GM12878 (cell line): ENCODE data around the gene RCAN1. TPM values are rescaled to one million over a fixed set of nuclear protein-coding genes. Genes with fewer than 3 reads are reported as not detected.

ENCODE experiments used
- ATAC-seq: fragments of 200-7000 bp; cut with Tn5 transposase; 3 replicates; pipeline ENCODE4 v1.9.1; 2020; ENCODE audit warnings: mild to moderate bottlenecking, moderate library complexity
- BruUV-seq: library from RNA; stranded (reverse); fragments of 400-500 nt; replicated peaks from 2 replicates; lab custom pipeline; 2021; lab: Mats Ljungman, UMichigan
- CTCF ChIA-PET: fragments of 300-600 bp; sonication (Branson Sonifier 250); formaldehyde crosslinking; extraction: SDS; loops from one replicate; lab custom pipeline; 2021; ENCODE audit warnings: inconsistent platforms; lab: Yijun Ruan, JAX
- POLR2A ChIA-PET: fragments of 350-600 bp; formaldehyde crosslinking; extraction: SDS; loops from one replicate; lab custom pipeline; 2021; ENCODE audit warnings: inconsistent platforms; lab: Charles Lee
- RAD21 ChIA-PET: fragments of 300-600 bp; sonication (Branson Sonifier 250); formaldehyde crosslinking; loops from one replicate; lab custom pipeline; 2023; ENCODE audit warnings: antibody characterized with exemption; ENCODE audit not compliant: unreplicated experiment; lab: Charles Lee
- SMC1A ChIA-PET: fragments of 300-600 bp; sonication (Branson Sonifier 250); formaldehyde crosslinking; loops from one replicate; lab custom pipeline; 2023; ENCODE audit not compliant: unreplicated experiment, uncharacterized antibody; lab: Charles Lee
- DNase-seq: peaks from one replicate; pipeline ENCODE4 v3.0.0-alpha.2; 2011; ENCODE audit warnings: low read depth, low spot score
- FAIRE-seq: peaks from 3 replicates; lab custom pipeline; 2011; peaks lifted over from hg19 to GRCh38; lab: Jason Lieb, UNC
- H2AFZ ChIP-seq: 2 replicates; pipeline ENCODE4 v1.6.0; 2011; ENCODE audit warnings: low read depth, low read length, control low read depth; ENCODE audit not compliant: control insufficient read depth
- H3K27ac ChIP-seq: 2 replicates; pipeline ENCODE4 v1.5.1; 2011; ENCODE audit warnings: control low read depth; ENCODE audit not compliant: control insufficient read depth, insufficient read depth
- H3K27me3 ChIP-seq, 2 experiments: replicated peaks in 1 of 2; 2 replicates each; pipeline versions ENCODE4 v1.6.0 to v1.6.1; 2011; ENCODE audit warnings: low read length in 1 of 2; ENCODE audit not compliant: control insufficient read depth in 2 of 2, insufficient read depth in 2 of 2
- H3K36me3 ChIP-seq, 2 experiments: 2 replicates each; pipeline ENCODE4 v1.5.1; 2011; ENCODE audit warnings: low read length in 1 of 2; ENCODE audit not compliant: control insufficient read depth in 2 of 2, insufficient read depth in 2 of 2
- H3K4me1 ChIP-seq: 2 replicates; pipeline ENCODE4 v1.6.1; 2011; ENCODE audit warnings: mild to moderate bottlenecking, low read length, moderate library complexity, mixed read lengths; ENCODE audit not compliant: control insufficient read depth, insufficient read depth
- H3K4me2 ChIP-seq: 2 replicates; pipeline ENCODE4 v1.6.0; 2011; ENCODE audit warnings: control low read depth; ENCODE audit not compliant: control insufficient read depth, insufficient read depth
- H3K4me3 ChIP-seq: fragments of 200-600 bp; sonication (generic); 2 replicates; pipeline ENCODE4 v1.5.1; 2016
- H3K79me2 ChIP-seq: 2 replicates; pipeline ENCODE4 v1.6.0; 2011; ENCODE audit warnings: low read length; ENCODE audit not compliant: control insufficient read depth, insufficient read depth
- H3K9ac ChIP-seq: 2 replicates; pipeline ENCODE4 v1.8.0; 2011; ENCODE audit warnings: low read length, control low read depth, mixed read lengths; ENCODE audit not compliant: control insufficient read depth, insufficient read depth
- H3K9me3 ChIP-seq: replicated peaks from 3 replicates; pipeline ENCODE4 v1.5.1; 2011; ENCODE audit warnings: mild to moderate bottlenecking, low read length; ENCODE audit not compliant: control insufficient read depth, insufficient read depth
- H4K20me1 ChIP-seq: 2 replicates; pipeline ENCODE4 v1.6.0; 2011; ENCODE audit not compliant: control insufficient read depth, insufficient read depth
- GABPA ChIP-seq: IDR thresholded peaks from 2 replicates; pipeline ENCODE4 v1.6.1; 2014; ENCODE audit warnings: antibody characterized with exemption, low read depth, mild to moderate bottlenecking, inconsistent platforms
- HDAC6 ChIP-seq: fragments of 200-600 bp; sonication (generic); IDR thresholded peaks from one replicate; pipeline ENCODE4 v1.8.0; 2017; ENCODE audit warnings: antibody characterized with exemption; ENCODE audit not compliant: unreplicated experiment
- MTA2 ChIP-seq: fragments of 450-650 bp; IDR thresholded peaks from 2 replicates; pipeline ENCODE4 v1.6.1; 2016; ENCODE audit warnings: low read depth, mild to moderate bottlenecking, moderate library complexity
- NFXL1 ChIP-seq: fragments of 450-650 bp; IDR thresholded peaks from 2 replicates; pipeline ENCODE4 v1.6.1; 2017; ENCODE audit warnings: antibody characterized with exemption, mild to moderate bottlenecking, borderline replicate concordance
- NR2C1 ChIP-seq: fragments of 450-650 bp; IDR thresholded peaks from 2 replicates; pipeline ENCODE4 v1.6.1; 2017; ENCODE audit warnings: antibody characterized with exemption, mild to moderate bottlenecking, moderate library complexity
- NR2C2 ChIP-seq: IDR thresholded peaks from 2 replicates; pipeline ENCODE4 v1.6.1; 2011; ENCODE audit warnings: borderline replicate concordance, low read depth; ENCODE audit not compliant: control insufficient read depth, insufficient read length
- NR2F1 ChIP-seq: fragments of 450-650 bp; conservative IDR thresholded peaks from 2 replicates; pipeline ENCODE4 v1.6.1; 2017; ENCODE audit warnings: mild to moderate bottlenecking
- PAX5 ChIP-seq: IDR thresholded peaks from 2 replicates; pipeline ENCODE4 v1.6.1; 2011; ENCODE audit warnings: low read depth, low read length, borderline replicate concordance
- PAX8 ChIP-seq: fragments of 450-650 bp; IDR thresholded peaks from 2 replicates; pipeline ENCODE4 v1.6.1; 2017; ENCODE audit warnings: mild to moderate bottlenecking, moderate library complexity
- SRF ChIP-seq, 2 experiments: IDR thresholded peaks; 2 replicates each; pipeline ENCODE4 v1.6.1; 2011; ENCODE audit warnings: low read depth in 2 of 2, low read length in 2 of 2, mild to moderate bottlenecking in 1 of 2, moderate library complexity in 1 of 2
- TAF1 ChIP-seq: IDR thresholded peaks from 2 replicates; pipeline ENCODE4 v1.6.1; 2011; ENCODE audit warnings: mild to moderate bottlenecking, low read depth, low read length, borderline replicate concordance
- USF1 ChIP-seq: IDR thresholded peaks from 2 replicates; pipeline ENCODE4 v1.6.1; 2011; ENCODE audit warnings: borderline replicate concordance, low read depth, mild to moderate bottlenecking, moderate library complexity, mixed read lengths, low read length; ENCODE audit not compliant: insufficient read depth; ENCODE audit errors: extremely low read length
- YY1 ChIP-seq: IDR thresholded peaks from 2 replicates; pipeline ENCODE4 v1.6.1; 2011; ENCODE audit warnings: low read depth, mild to moderate bottlenecking, low read length
- ZNF592 ChIP-seq: fragments of 450-650 bp; IDR thresholded peaks from 2 replicates; pipeline ENCODE4 v1.6.1; 2017; ENCODE audit warnings: mild to moderate bottlenecking, moderate library complexity
- WGBS: methylation state at CpG from one replicate; pipeline ENCODE4 v1.1.6; 2016; ENCODE audit warnings: low lambda C conversion rate; ENCODE audit not compliant: insufficient replicate concordance, insufficient coverage; ENCODE audit errors: missing lambda C conversion rate; 5-methylcytosine and 5-hydroxymethylcytosine counted together
- in situ Hi-C: fragments of 300-500 bp; cut with MboI; formaldehyde crosslinking; loops from 9 replicates; pipeline ENCODE4 v1.14.3; 2018; ENCODE audit warnings: mixed read lengths
- intact Hi-C: fragments of 100-400 bp; cut with micrococcal nuclease; formaldehyde crosslinking; loops from one replicate; pipeline ENCODE4 v1.14.2; 2022; ENCODE audit not compliant: unreplicated experiment
- polyA plus RNA-seq, 11 experiments: library from polyadenylated mRNA; depleted of rRNA in 4 of 11; unstranded in 6 of 11; stranded (reverse) in 5 of 11; fragments of >200 nt; fragmentation: Nextera tagmentation in 4 of 11; fragmentation: Illumina TruSeq in 1 of 11; extraction: Ambion mirVana in 4 of 11; extraction: Trizol in 1 of 11; gene quantifications; 1 replicate in 1 of 11; 2 replicates in 10 of 11; pipeline versions ENCODE4 v1.2.1 to v1.2.3, GENCODE V29; 2011 to 2016; ENCODE audit warnings: inconsistent platforms in 2 of 11, missing spikeins in 2 of 11, low read depth in 1 of 11
- total RNA-seq, 4 experiments: library from RNA; depleted of rRNA in 3 of 4; stranded (reverse); fragments of >200 nt in 3 of 4; fragmentation: Illumina TruSeq in 1 of 4; extraction: Trizol in 1 of 4; gene quantifications; 2 replicates each; pipeline versions ENCODE4 v1.2.1 to v1.2.3, GENCODE V29; 2013 to 2021
- TF ChIP-seq, protein P1 (sequence below): fragments of 150-350 bp; IDR thresholded peaks from 2 replicates; pipeline ENCODE4 v1.6.1; 2016; ENCODE audit warnings: low read depth, low read length

RCAN1 gene
- total and polyA plus RNA-seq, 10 of the 15 experiments (the other 5 are each of a cell fraction or from before 2014, with no cell fraction given), result 2.8 to 12.9 (median 10.5) TPM

DNA sequence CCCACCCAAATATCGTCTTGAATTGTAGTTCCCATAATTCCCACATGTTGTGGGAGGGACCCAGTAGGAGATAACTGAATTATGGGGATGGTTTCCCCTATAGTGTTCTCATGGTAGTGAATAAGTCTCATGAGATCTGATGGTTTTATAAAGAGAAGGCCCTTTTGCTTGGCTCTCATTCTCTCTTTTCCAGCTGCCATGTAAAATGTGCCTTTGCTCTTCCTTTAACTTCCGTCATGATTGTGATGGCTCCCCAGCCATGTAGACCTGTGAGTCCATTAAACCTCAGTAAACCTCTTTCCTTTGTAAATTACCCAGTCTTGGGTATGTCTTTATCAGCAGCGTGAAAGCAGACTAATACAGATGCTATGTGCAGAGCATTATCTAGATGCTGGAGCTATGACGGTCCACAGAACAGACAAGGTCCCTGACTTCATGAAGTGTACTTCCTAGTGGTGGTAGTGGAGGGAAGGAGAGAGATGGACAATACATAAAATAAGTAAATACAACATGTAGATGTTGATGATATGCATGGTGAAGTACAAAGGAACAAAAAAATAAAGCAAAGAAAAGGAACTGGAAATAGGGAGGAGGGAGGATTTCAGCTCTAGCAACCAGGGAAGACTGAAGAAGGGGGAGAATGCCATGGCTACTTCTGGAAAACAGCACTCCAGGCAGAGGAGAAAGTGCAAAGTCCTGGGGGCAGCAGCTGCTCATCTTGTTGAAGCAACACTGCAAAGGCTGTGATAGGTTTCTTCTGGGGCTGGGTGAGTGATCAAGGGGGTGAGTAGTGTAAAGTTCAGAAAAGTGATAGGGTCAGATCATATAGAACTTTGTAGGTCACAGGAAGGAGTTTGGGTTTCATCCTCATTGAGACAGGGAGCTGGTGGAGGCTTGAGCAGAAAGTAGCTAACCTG lies 6.8 kb upstream of the RCAN1 start:
- Histone ChIP-seq H3K27ac (no peak overlapping the region), H4K20me1 (no peaks in the 10 kb centered on the region), H3K4me2 (no peak overlapping the region), H3K79me2 (no peaks in the 10 kb centered on the region), H3K4me3 (no peak overlapping the region), H3K36me3 (no peaks in the 10 kb centered on the region), H3K9me3 (no peaks in the 10 kb centered on the region), H2AFZ (no peak overlapping the region), H3K4me1 (peaks cover 11% of the 10 kb centered on the region), H3K27me3 (no peaks in the 10 kb centered on the region), H3K9ac (no peak overlapping the region)
- in situ Hi-C loops, result no loop called here
- RAD21 ChIA-PET, result interaction anchor here (1.1 kb wide), 1 partner anchor 19 kb away, joined by 3 read pairs; no protein-coding TSS in a partner anchor
- POLR2A ChIA-PET, result interaction anchor here (1.3 kb wide), 1 partner anchor 11 kb away, joined by 3 read pairs; no protein-coding TSS in a partner anchor
- no TSS peak for BruUV-seq
- DNase-seq (no peak), ATAC-seq (no peak), FAIRE-seq (no peak)
- intact Hi-C loops, result no loop called here
- 41% methylated on average over 4 of the region's 4 CpGs for WGBS
- SMC1A ChIA-PET, result interaction anchor here (1.6 kb wide), 1 partner anchor 10 kb away, joined by 7 read pairs; no protein-coding TSS in a partner anchor
- CTCF ChIA-PET, result interaction anchor here (1.1 to 4.0 kb wide), 5 partner anchors 10 to 260 kb away, joined by 3 to 18 read pairs (median 5); no protein-coding TSS in a partner anchor
- TF ChIP-seq NR2F1 (no peak), PAX8 (no peak), ZNF592 (no peak), TAF1 (no peak), NFXL1 (no peak), NR2C2 (no peak), NR2C1 (no peak), YY1 (no peak), GABPA (no peak), PAX5 (no peak), HDAC6 (no peak), MTA2 (no peak), SRF (IDR thresholded peaks at IDR 0.05; ENCODE audit: low read depth in 2 of 2, low read length in 2 of 2) (no peak), USF1 (no peak)
- TF ChIP-seq, protein P1, sequence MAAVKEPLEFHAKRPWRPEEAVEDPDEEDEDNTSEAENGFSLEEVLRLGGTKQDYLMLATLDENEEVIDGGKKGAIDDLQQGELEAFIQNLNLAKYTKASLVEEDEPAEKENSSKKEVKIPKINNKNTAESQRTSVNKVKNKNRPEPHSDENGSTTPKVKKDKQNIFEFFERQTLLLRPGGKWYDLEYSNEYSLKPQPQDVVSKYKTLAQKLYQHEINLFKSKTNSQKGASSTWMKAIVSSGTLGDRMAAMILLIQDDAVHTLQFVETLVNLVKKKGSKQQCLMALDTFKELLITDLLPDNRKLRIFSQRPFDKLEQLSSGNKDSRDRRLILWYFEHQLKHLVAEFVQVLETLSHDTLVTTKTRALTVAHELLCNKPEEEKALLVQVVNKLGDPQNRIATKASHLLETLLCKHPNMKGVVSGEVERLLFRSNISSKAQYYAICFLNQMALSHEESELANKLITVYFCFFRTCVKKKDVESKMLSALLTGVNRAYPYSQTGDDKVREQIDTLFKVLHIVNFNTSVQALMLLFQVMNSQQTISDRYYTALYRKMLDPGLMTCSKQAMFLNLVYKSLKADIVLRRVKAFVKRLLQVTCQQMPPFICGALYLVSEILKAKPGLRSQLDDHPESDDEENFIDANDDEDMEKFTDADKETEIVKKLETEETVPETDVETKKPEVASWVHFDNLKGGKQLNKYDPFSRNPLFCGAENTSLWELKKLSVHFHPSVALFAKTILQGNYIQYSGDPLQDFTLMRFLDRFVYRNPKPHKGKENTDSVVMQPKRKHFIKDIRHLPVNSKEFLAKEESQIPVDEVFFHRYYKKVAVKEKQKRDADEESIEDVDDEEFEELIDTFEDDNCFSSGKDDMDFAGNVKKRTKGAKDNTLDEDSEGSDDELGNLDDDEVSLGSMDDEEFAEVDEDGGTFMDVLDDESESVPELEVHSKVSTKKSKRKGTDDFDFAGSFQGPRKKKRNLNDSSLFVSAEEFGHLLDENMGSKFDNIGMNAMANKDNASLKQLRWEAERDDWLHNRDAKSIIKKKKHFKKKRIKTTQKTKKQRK, result no peak
